HG03135 (cell line): ENCODE results near the gene CEP63.

Experiments used
- ATAC-seq: cut with Tn5 transposase; IDR thresholded peaks from one replicate; pipeline ENCODE4 v1.9.1; 2021; ENCODE audit warnings: mild to moderate bottlenecking, moderate library complexity; ENCODE audit not compliant: unreplicated experiment

Gene CEP63

DNA sequence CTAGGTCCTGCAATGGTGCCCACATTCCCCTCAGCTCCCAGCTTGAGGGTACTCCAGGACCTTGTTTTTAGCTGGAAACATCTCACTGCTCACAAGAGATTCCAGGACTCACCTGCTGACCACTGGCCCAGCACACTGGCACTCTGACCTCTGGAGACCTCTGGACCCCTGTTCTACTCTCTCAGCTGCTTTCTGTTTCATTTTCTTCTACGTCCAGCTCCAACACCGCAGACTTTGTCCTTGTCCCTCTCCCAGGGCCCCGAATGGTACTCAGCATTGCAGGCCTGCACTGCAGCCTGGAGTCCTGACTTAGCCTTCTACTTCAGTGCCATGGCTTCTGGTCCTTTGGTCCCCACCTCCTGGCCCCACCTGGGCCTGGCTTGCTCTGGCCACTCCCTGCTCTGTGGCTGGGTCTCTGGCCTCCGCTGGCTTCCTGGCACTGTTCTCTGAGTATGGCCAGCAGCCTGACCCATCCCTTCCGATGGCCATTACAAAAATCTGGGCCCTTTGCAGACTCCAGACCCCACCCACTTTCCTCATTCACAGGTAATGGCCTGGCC, 137.0 kb downstream of the CEP63 start:
- ATAC-seq = no peak

DNA sequence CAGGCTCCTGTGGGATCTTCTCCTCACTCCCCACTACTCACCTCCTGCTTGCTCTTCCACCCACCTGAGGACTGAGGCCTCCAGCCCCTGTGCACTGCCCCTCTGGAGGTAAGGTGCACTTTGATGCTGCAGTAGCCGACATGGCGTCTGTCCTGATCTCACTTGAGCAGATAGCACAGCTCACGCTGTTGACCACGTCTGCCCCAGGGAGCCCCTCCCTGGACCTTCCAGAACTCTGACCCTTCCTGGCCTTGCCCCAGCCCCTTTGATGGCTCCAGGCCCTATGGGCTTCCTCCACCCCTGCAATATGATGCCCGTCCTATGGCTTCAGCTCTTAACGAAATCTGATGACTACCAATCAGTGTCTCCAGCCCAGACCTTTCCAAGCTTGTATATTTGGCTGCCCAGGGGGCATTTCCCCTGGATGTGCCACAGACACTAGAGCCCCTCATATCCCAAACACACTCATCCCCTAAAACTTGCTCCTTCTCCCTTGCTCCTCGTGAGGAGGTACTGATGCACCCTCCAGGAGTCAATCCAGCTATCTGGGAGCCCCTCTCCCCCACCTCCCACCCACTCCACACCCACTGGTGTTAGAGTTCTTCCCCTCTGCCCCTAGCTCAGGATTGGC, 137.9 kb downstream of the CEP63 start:
- ATAC-seq = no peak
